GM20000 (cell line): ENCODE measurements around the gene SAMD10.
"Not testable (repeated sequence)": the region's sequence is repeated elsewhere in the genome, so short reads cannot be mapped to it uniquely, and the experiment has no call there.

ENCODE experiments used
- DNase-seq: peaks from one replicate; pipeline ENCODE4 v3.0.0; 2012; ENCODE audit warnings: low spot score
- CTCF ChIP-seq: IDR thresholded peaks from 2 replicates; pipeline ENCODE4 v1.5.1; 2012; ENCODE audit warnings: mild to moderate bottlenecking, control low read depth; ENCODE audit errors: extremely low read depth, missing control alignments

Gene SAMD10

DNA sequence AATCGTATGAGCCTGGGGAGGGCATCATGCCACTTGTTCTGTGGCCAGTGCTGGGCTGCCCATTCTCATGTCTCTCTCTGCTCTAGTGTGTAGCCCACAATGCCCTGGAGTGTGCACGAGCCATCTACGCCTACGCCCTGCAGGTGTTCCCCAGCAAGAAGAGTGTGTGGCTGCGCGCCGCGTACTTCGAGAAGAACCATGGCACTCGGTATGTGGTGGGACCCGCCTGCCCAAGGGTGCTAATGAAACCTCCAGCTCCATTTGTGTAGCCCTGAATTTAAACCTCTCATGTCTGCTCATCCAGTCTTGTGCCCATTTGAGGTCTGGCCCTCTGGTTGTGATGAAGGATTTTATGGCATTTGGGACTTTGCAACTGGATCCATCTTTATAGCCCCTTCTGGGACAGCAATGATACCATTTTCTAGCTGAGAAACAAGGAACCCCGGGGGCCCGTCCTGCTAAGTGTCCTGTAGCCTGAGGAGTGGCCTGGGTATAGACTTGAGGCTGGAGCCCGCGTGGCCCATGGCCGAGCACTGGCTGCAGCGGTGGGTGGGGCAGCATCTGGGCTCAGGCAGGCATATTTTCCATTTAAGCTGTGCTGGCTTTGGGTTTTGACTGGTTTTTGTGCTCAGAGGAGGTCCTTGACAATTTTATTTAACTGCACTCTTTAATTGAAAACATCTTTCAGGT, 43.4 kb upstream of the SAMD10 start:
- no peak for TF ChIP-seq CTCF
- no peak for DNase-seq

GRCh38 chr20:64021124-64021975, 41.9 kb upstream of the SAMD10 start:
- no peak for TF ChIP-seq CTCF
- DNase-seq: no peak

DNA sequence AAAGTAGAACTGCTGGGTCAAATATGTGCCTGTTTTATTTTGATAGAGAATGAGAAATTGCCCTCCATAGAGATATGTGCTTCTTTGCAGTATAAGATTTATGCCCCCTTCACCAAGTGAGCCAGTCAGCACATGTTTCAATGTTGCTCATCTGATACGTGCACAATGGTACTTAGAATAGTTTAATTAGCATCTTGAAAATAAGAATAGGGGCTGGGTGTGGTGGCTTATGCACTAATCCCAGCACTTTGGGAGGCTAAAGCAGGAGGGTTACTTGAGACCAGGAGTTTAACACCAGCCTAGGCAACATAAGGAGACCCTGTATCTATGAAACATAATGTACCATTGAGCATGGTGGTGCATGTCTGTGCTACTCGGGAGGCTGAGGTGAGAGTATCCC, 36.2 kb upstream of the SAMD10 start:
- no peak for DNase-seq
- TF ChIP-seq CTCF: no peak

GRCh38 chr20:64012385-64013154, 33.1 kb upstream of the SAMD10 start:
- not testable (repeated sequence) for DNase-seq

GRCh38 chr20:64011366-64011779, 31.9 kb upstream of the SAMD10 start:
- no peak for DNase-seq
- TF ChIP-seq CTCF: no peak

- DNase-seq: no peak
- TF ChIP-seq CTCF: no peak
Observed at GRCh38 chr20:64010711-64011237, 31.3 kb upstream of the SAMD10 start.

DNA sequence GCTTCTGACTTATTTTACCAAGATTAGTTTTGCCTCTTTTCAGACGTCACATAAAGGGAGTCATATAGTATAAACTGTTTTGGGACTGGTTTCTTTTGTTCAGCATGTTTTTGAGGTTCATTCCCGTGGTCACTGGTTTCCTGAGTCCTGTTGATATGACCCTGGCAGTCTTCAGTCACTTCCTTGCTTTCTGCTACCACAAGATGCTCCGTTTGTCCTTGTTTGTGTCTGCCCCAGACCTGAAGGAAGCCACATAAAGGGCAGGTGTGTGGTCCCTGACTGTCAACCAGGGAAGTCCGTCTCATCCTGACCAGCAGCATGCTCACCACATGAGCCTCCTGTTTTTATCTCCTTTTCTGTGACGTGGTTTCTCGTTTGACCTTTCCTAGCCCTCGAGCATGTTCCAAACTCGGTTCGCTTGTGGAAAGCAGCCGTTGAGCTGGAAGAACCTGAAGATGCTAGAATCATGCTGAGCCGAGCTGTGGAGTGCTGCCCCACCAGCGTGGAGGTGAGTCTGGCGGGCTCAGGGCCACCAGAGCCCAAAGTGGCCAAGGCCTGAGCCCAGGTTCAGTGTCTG, 30.5 kb upstream of the SAMD10 start:
- TF ChIP-seq CTCF: no peak
- no peak for DNase-seq
